ENCODE data around the gene AZU1.

The AZU1 gene

GRCh38 chr19:797528-798414 is 29.9 kb upstream of the AZU1 start:
- DNase-seq (ENCODE audit: low read depth) = peak; percentile 79

DNA sequence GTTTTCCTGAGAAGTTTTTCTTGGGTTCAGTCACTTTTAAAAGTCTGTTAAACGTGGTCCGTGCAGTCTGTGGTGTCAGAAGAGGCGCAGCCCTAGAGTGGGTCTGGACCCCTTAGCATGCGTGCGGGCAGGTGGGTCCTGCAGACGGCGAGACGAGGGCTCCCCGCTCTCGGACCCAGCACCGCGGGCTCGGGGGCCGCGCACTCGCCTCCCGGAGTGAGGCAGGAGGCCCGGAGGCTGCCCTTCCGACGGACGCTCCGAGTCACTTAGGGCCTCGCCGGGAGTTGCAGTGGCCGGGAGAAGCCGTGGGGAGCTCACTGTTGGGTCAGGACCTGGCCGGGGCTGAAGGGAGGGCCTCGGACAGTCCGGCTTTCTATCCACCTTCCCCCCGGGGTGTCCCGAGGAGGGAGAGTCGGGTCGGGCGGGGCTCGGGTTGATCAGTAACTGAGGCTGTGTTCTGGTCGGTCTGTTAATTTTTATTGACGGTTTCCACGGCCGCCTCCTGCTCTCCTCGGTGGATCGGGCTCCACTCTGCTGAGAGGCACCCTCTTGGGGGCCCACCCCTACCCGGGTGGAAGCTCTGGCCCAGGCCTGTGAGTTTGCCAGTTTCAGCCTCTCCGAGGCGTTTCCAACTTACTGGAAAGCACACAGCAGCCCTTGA is 29.1 kb upstream of the AZU1 start:
- no peak for DNase-seq (ENCODE audit: low read depth)

GRCh38 chr19:799076-799881 is 28.4 kb upstream of the AZU1 start:
- no peak for DNase-seq (ENCODE audit: low read depth)

DNA sequence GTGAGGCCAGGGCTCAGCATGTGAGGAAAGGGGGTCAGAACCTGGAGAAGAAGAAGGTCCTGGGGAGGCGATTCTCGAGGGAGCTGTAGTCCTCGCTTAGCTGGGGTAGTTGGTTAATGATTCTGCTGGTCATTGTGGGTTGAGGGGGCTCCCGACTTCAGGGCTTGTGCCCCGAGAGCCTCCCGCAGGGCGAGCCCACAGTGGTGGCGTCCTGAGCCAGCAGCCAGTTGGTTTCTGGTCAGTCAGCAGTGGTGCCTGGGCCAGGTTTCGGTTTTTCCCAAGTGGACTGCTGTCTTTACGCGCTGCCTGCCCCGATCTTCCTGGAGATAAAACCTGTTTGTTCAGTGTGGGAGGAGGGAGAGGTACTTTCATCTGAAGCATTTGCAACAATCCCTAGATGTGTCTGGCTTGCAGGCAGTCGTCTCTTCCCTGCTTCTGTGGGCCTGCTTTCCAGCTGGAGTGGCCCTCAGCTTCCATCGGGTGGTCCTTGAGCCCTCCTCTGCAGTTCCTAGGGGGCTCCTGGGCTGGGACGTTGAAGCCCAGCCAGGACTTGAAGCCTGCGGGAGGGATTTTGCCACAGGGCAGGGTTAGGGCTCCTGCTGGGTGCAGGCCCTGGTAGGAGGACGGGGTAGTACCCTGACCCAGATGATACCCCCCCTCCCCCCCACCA is 27.1 kb upstream of the AZU1 start:
- no peak for DNase-seq (ENCODE audit: low read depth)

- DNase-seq (ENCODE audit: low read depth) = no peak
Observed at GRCh38 chr19:801030-801860, 26.4 kb upstream of the AZU1 start.

GRCh38 chr19:801861-802497 is 25.7 kb upstream of the AZU1 start:
- DNase-seq (ENCODE audit: low read depth) = no peak

GRCh38 chr19:802498-803098 is 25.0 kb upstream of the AZU1 start:
- no peak for DNase-seq (ENCODE audit: low read depth)

GRCh38 chr19:803099-803561 is 24.5 kb upstream of the AZU1 start:
- no peak for DNase-seq (ENCODE audit: low read depth)

- DNase-seq (ENCODE audit: low read depth) = no peak
Observed at GRCh38 chr19:803686-804418, 23.8 kb upstream of the AZU1 start.

DNA sequence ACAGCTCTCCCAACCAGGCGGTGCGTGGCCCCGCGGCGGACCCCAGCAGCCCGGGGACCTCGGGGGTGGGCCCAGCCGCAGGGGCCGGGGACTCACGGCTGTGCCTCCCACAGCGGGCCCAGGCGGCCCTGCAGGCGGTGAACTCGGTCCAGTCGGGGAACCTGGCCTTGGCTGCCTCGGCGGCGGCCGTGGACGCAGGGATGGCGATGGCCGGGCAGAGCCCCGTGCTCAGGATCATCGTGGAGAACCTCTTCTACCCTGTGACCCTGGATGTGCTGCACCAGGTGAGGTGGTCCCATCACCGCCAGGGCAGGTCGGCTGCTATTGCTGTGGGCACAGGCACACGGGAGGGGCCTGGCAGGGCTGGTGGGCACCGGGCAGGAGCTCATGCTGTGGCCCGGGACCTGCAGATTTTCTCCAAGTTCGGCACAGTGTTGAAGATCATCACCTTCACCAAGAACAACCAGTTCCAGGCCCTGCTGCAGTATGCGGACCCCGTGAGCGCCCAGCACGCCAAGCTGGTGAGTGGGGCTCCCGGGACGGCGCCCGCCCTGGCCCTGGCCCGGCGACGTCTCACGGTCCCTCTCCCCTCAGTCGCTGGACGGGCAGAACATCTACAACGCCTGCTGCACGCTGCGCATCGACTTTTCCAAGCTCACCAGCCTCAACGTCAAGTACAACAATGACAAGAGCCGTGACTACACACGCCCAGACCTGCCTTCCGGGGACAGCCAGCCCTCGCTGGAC is 23.0 kb upstream of the AZU1 start:
- no peak for DNase-seq (ENCODE audit: low read depth)

DNA sequence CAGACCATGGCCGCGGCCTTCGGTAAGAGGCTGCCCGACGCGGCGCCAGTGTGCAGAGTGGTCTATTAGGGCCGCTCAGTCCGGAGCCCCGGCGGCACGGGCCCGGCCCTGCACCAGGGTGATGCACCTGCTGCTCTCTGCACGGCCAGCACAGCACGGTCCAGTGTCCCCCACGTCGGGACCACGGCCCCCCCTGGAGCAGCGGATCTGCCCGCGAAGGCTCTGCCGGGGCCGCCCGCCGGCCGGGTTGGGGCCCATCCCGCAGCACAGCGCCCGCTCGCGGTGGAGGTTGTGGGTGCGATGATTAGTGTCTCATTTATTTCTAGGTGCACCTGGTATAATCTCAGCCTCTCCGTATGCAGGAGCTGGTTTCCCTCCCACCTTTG is 22.5 kb upstream of the AZU1 start:
- no peak for DNase-seq (ENCODE audit: low read depth)

GRCh38 chr19:805600-806550 is 21.8 kb upstream of the AZU1 start:
- DNase-seq (ENCODE audit: low read depth) = no peak

DNA sequence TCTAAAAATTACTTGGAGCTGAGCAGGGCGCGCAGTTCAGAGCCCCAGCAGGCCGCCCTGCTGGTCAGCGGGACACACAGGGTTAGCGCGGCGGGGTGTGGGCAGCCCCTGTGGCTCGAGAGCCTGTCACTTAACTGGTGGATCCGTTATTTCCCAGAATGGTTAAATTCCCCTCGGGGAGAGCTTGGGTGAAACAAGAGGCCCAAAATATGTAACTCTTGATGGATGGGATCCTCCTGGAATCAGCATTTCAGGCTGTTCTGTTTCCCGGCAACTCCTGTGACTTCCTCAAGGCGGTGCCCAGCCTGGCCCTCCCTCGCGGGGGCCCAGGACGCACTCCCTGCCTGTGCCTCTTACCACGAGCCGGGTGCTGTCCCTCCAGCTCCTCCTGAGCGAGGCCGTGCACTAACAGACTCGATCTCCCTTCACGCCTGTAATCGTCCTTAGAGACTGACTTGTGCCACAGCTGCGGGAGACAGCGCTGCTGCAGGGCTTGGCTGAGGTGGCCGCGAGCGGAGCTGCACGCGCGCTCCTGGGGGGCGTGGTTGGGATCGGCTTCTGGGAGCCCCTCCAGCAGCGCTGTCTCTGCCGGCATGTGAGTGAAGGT is 20.7 kb upstream of the AZU1 start:
- DNase-seq (ENCODE audit: low read depth) = no peak

GRCh38 chr19:807627-808422 is 19.8 kb upstream of the AZU1 start:
- no peak for DNase-seq (ENCODE audit: low read depth)

- no peak for DNase-seq (ENCODE audit: low read depth)
Observed at GRCh38 chr19:808423-808775, 19.2 kb upstream of the AZU1 start.

GRCh38 chr19:810077-810855 is 17.4 kb upstream of the AZU1 start:
- no peak for DNase-seq (ENCODE audit: low read depth)

Data from fibroblast of the conjunctiva (primary cell).